GM21526 (cell line): ENCODE results near the gene TMEM217.

ENCODE experiments used
- ATAC-seq: cut with Tn5 transposase; IDR thresholded peaks from one replicate; pipeline ENCODE4 v1.9.1; 2021; ENCODE audit warnings: moderate library complexity; ENCODE audit not compliant: unreplicated experiment, low FRiP score

The TMEM217 gene

GRCh38 chr6:37280162-37280887 is 22.4 kb upstream of the TMEM217 start:
- no peak for ATAC-seq

- ATAC-seq: no peak
Measured at GRCh38 chr6:37279366-37280134, 21.6 kb upstream of the TMEM217 start.

- ATAC-seq: no peak
Measured at GRCh38 chr6:37277001-37277409, 19.1 kb upstream of the TMEM217 start.

GRCh38 chr6:37275350-37275749 is 17.4 kb upstream of the TMEM217 start:
- no peak for ATAC-seq

- no peak for ATAC-seq
Measured at GRCh38 chr6:37273690-37274089, 15.7 kb upstream of the TMEM217 start.

GRCh38 chr6:37272834-37273566 is 15.1 kb upstream of the TMEM217 start:
- no peak for ATAC-seq

GRCh38 chr6:37269105-37269504 is 11.2 kb upstream of the TMEM217 start:
- no peak for ATAC-seq

GRCh38 chr6:37265860-37266259 is 7.9 kb upstream of the TMEM217 start:
- no peak for ATAC-seq

GRCh38 chr6:37265001-37265400 is 7.1 kb upstream of the TMEM217 start:
- ATAC-seq: no peak

GRCh38 chr6:37262446-37263026 is 4.6 kb upstream of the TMEM217 start:
- ATAC-seq: no peak

- ATAC-seq: no peak
Measured at GRCh38 chr6:37261198-37261597, 3.3 kb upstream of the TMEM217 start.

GRCh38 chr6:37260444-37260843 is 2.5 kb upstream of the TMEM217 start:
- no peak for ATAC-seq

- ATAC-seq: no peak
Measured at GRCh38 chr6:37260040-37260439, 2.1 kb upstream of the TMEM217 start.

GRCh38 chr6:37259191-37259590 is 1.2 kb upstream of the TMEM217 start:
- no peak for ATAC-seq

GRCh38 chr6:37258405-37259105 is 611 bp upstream of the TMEM217 start:
- ATAC-seq: no peak

- no peak for ATAC-seq
Measured at GRCh38 chr6:37257320-37257633, 667 bp downstream of the TMEM217 start.

GRCh38 chr6:37256692-37257319 is 1.1 kb downstream of the TMEM217 start:
- ATAC-seq: no peak

GRCh38 chr6:37254881-37255280 is 3.1 kb downstream of the TMEM217 start:
- no peak for ATAC-seq

- ATAC-seq: no peak
Measured at GRCh38 chr6:37253486-37254007, 4.4 kb downstream of the TMEM217 start.
